HG02840 (cell line): Measurements from ENCODE around the gene ELP2.
"Not testable (repeated sequence)": the region's sequence is repeated elsewhere in the genome, so short reads cannot be mapped to it uniquely, and the experiment has no call there.

Experiments
- ATAC-seq: cut with Tn5 transposase; IDR thresholded peaks from one replicate; pipeline ENCODE4 v1.9.1; 2021; ENCODE audit warnings: mild to moderate bottlenecking, moderate library complexity, moderate number of reproducible peaks; ENCODE audit not compliant: unreplicated experiment, low FRiP score

The ELP2 gene

DNA sequence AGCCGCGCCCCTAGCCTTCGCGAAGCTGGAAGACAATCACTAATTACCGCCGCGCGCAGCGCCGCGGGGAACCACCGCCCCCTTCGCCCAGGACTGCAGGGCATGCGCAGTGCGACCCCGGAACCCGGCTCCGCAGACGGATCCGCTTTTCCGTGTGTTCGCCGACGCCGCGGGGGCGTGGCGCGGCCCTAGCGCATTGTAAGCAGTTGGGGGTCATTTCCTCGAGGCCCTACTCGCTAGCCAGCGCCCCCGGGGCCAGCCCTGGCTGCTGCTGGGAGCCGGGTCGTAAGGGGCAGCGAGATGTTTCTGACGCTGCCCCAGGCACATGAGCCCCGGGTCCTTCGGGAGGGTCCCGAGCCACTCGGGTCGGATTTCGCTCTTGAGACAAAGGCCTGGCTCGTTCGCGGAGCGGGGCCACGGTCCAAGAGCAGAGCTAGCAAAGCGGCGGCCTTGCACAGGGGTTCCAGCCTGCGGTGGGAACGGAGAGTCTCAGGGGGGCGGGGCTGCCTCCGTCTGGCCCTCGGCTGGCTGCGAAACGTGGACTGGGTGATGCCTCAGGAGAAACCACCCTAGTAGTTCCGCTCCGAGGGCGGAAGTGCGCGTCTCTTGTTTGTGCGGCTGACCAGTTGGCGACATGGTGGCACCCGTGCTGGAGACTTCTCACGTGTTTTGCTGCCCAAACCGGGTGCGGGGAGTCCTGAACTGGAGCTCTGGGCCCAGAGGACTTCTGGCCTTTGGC lies at the start of gene ELP2, which contains the start of gene SLC39A6:
TSS of gene ELP2 (plus strand) at position 600 of the 739 bp plus-strand sequence. CDS start at position 635, 35 bp downstream.
TSS of gene SLC39A6 (minus strand) at position 41 of the 739 bp plus-strand sequence. CDS start 2,333 bp downstream, outside the sequence.
- ATAC-seq = peak; percentile 92

- not testable (repeated sequence) for ATAC-seq
Measured at GRCh38 chr18:36081118-36081517, 48.6 kb upstream of the ELP2 start.

DNA sequence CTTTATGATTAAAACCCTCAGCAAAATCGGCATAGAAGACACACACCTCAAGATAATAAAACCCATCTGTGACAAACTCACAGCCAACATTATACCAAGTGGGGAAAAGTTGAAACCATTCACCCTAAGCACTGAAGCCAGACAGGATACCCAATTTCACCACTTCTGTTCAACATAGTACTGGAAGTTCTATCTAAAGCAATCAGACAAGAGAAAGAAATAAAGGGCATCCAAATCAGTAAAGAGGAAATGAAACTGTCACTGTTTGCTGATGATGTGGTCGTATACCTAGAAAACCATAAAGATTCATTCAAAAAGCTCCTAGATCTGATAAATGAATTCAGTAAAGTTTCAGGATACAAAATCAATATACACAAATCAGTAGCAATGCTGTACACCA lies 46.0 kb upstream of the ELP2 start:
- no peak for ATAC-seq

DNA sequence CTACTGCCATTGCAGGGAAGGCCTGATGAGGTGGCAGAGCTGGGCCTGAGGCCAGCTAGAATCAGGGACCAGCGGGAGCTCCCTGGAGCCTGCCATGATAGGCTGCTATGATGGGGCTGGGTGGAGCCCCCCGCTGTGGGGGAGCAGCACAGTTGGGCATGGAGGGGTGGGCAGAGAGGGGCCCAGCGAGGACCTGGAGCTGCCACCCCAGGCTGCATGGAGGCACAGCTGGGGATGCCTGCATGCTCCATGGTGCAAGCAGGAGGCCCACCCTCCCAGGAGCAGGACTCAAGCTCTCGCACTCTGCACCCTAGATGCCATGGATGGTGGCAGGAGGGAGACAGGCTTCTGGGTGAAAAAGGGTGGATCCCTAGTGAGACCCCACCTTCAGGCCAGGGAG lies 44.5 kb upstream of the ELP2 start:
- no peak for ATAC-seq

- no peak for ATAC-seq
Measured at GRCh38 chr18:36086186-36086585, 43.5 kb upstream of the ELP2 start.

GRCh38 chr18:36088256-36088655 lies 41.4 kb upstream of the ELP2 start:
- ATAC-seq = no peak

DNA sequence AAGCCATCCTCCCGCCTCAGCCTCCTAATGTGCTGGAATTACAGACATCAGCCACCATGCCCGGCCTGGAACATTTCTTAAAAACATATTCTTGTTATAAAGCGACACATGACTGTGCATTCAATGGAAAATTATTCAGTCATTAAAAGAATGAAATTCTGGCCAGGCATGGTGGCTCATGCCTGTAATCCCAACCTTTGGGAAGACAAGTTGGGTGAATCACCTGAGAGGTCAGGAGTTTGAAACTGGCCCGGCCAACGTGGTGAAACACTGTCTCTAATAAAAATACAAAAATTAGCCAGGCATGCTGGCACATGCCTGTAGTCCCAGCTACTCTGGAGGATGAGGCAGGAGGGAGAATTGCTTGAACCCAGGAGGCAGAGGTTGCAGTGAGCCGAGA lies 40.7 kb upstream of the ELP2 start:
- no peak for ATAC-seq

- ATAC-seq = not testable (repeated sequence)
Measured at GRCh38 chr18:36092116-36092515, 37.6 kb upstream of the ELP2 start.

DNA sequence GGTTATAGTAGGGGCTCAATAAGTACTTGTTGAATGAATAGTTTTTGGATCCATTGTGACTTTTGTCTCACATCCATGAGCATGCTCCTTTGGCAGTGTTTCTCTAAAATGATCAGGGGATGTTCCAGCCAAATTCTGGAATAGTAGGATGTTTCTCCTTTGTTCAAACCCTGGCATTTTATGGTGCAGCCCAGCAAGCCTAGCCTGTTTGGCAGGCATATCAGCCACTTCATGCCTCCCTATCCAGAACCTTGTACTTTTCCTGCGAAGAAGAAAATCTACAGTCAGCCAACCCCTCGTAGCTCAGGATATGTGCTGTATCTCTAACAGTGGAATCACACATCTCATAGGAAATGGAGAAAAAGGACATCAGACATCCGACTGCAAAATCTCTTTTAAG lies 35.3 kb upstream of the ELP2 start:
- no peak for ATAC-seq

DNA sequence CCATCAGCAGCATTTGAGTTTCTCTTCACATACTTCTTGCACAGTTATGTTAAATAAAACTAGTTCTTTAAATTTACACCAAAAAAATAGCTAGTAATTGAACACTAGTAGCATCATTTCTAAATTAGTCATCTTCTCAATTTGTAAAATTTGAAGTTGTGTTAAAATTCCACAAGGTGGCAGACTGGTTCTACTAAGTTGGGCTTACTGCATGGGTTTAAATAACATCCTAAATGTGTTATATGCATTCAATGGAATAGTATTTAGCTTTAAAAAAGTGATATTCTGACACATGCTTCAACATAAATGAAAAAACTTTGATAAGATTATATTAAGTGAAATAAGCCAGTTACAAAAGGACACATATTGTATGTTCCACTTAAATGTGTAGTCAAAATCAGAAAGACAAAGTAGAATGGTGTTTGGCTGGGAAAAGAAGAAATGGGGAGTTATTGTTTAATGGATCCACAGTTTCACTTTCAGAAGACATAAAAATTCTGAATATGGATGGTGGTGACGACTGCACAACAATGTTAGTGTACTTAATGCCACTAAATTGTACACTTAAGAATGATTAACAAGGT lies 33.7 kb upstream of the ELP2 start:
- ATAC-seq = no peak

DNA sequence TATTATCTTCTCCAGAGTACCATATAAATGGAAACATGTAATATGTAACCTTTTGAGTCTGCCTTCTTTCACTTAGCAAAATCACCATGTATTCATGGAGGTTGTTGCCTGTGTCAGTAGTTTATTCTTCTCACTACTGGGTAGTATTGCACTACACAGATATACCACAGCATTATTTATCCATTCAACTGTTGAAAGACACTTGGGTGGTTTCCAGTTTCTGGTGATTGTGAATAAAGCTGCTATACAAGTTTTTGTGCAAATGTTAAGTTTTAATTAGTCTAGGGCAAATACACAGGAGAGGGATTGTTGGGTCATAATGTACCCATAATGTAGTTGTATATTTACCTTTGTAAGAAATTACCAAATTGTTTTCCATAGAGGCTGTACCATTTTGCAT lies 32.7 kb upstream of the ELP2 start:
- ATAC-seq = no peak

GRCh38 chr18:36099311-36099710 lies 30.4 kb upstream of the ELP2 start:
- no peak for ATAC-seq

- no peak for ATAC-seq
Measured at GRCh38 chr18:36101943-36102342, 27.8 kb upstream of the ELP2 start.

DNA sequence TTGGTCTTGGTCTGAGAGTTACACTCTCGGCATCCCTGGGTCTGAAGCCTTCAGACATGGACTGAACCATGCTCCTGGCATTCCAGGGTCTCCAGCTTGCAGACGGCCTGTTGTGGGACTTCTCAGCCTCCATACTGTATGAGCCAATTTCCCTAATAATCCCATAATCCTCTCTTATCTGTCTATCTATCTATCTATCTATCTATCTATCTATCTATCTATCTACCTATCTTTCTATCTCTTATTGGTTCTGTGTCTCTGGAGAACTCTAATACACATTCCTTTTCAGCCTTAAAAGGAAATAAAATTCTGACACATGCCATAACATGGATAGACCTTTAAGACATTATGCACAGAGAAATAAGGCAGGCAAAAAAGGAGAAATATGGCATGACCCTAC lies 24.9 kb upstream of the ELP2 start:
- no peak for ATAC-seq

DNA sequence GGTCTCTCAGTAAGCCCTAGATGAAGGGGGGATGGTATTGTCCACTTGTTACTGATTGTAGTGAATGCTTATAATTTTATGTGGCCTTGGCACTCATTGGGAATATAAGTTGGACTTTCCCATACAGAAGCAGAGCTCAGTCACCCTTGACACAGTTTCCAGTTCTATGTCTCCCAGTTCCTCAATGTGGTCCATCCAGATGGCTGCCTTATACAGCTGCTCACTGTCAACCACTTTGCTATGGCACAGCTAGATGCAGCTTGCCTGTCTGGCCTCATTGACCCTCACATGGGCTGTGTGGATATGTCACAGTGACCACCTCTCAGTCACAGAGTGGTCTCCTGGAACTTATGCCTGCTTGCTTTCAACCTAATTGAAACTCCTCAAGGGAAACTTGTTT lies 22.2 kb upstream of the ELP2 start:
- no peak for ATAC-seq

DNA sequence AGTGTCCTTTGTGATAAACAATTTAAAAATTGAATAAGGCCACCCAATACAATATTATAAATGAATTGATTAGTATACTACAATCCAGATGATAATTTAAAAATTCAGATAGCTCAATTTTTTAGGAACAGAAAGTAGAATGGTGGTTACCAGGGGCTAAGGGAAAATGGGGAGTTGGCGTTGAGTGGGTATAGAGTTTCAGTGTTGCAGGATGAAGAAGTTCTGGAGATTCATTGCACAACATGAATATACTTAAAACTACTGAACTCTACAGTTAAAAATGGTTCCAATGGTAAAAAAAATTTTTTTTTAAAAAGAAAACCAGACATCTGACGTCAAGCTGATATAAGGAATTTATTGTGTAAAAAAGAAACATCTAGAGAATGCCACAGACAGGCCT lies 21.5 kb upstream of the ELP2 start:
- no peak for ATAC-seq

- ATAC-seq = no peak
Measured at GRCh38 chr18:36108601-36109000, 21.1 kb upstream of the ELP2 start.

DNA sequence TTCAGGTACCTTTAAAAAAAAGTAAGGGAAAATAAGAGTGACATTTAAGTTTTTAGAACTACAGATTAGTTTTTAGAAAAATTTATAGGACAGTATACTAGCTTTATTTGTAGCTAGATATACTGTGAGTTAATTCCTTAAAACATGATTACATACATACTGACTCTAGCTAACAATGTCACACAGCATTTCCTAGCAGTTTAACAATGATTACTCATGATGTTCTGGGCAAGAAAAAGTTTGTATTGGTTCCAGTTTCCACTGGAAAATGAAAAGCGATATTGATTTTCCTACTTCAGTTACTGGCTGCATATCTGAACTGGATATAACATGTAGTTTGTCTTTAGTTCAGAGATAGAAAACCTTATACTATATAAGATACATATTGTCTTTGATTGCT lies 20.0 kb upstream of the ELP2 start:
- no peak for ATAC-seq

- no peak for ATAC-seq
Measured at GRCh38 chr18:36112302-36112701, 17.4 kb upstream of the ELP2 start.

DNA sequence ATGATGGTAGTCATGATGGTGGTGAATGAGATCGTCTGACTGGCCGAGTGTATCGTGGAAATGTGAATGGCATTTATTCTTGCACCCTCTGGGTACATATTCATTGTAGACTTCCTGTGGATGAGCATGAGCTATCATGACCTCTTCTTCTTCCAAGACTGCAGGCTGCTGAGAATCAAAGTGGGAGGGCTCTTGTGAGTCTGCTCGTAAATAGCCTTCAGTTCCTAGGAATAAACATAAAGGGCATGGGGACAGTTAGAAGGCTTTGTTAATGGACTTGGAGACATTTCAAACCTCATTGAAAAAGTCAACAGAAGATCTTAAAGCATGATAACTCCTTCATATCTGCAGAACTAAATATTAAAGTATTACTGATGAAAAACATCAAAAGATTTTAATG lies 15.4 kb upstream of the ELP2 start:
- no peak for ATAC-seq

- no peak for ATAC-seq
Measured at GRCh38 chr18:36114738-36115137, 15.0 kb upstream of the ELP2 start.

GRCh38 chr18:36116771-36117170 lies 12.9 kb upstream of the ELP2 start:
- not testable (repeated sequence) for ATAC-seq
